ENCODE results near the gene F13B.

DNA sequence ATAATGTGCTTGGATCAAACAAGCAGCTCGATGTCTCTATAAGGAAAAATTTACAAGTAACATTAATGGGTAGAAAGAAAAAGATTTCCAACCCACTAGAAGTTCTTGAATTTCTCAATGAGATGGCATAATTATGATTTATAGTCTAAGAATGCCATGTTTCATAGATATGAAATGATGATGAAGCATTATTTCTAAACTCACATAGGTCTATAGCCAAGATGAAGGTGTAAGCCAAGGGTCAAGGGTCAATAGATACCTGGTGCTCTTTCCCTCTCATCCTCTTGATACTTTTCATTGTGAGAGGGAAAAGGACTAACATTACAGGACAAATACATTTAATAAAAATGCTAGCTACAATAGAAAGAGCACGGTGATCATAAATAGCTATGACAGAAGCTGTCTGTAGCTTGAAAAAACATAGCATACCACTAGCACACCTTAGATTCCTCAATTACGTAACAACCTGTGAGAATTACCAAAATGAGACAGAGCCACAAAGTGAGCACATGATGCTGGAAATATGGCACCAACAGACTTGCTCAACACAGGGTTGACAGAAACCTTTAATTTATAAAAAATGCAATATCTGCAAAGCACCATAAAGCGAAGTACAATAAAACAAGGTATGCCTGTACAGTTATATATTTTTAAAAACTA, 26.3 kb upstream of the F13B start:
- TF ChIP-seq, protein P1, sequence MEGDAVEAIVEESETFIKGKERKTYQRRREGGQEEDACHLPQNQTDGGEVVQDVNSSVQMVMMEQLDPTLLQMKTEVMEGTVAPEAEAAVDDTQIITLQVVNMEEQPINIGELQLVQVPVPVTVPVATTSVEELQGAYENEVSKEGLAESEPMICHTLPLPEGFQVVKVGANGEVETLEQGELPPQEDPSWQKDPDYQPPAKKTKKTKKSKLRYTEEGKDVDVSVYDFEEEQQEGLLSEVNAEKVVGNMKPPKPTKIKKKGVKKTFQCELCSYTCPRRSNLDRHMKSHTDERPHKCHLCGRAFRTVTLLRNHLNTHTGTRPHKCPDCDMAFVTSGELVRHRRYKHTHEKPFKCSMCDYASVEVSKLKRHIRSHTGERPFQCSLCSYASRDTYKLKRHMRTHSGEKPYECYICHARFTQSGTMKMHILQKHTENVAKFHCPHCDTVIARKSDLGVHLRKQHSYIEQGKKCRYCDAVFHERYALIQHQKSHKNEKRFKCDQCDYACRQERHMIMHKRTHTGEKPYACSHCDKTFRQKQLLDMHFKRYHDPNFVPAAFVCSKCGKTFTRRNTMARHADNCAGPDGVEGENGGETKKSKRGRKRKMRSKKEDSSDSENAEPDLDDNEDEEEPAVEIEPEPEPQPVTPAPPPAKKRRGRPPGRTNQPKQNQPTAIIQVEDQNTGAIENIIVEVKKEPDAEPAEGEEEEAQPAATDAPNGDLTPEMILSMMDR (IDR thresholded peaks at IDR 0.05; ENCODE audit: low read depth, low read length, poor library complexity, severe bottlenecking): no peak
- no peak for TF ChIP-seq EZH2phosphoT487 (IDR thresholded peaks at IDR 0.05; ENCODE audit: borderline replicate concordance, low read length)

All from DOHH2 (cell line).